GM12878 (cell line): ENCODE results near the gene FHL3. TPM values are rescaled to one million over a fixed set of nuclear protein-coding genes. Genes with fewer than 3 reads are reported as not detected.

Experiments
- ATAC-seq: fragments of 200-7000 bp; cut with Tn5 transposase; 3 replicates; pipeline ENCODE4 v1.9.1; 2020; ENCODE audit warnings: mild to moderate bottlenecking, moderate library complexity
- BruUV-seq: library from RNA; stranded (reverse); fragments of 400-500 nt; replicated peaks from 2 replicates; lab custom pipeline; 2021; lab: Mats Ljungman, UMichigan
- CTCF ChIA-PET: fragments of 300-600 bp; sonication (Branson Sonifier 250); formaldehyde crosslinking; extraction: SDS; loops from one replicate; lab custom pipeline; 2021; ENCODE audit warnings: inconsistent platforms; lab: Yijun Ruan, JAX
- POLR2A ChIA-PET: fragments of 350-600 bp; formaldehyde crosslinking; extraction: SDS; loops from one replicate; lab custom pipeline; 2021; ENCODE audit warnings: inconsistent platforms; lab: Charles Lee
- RAD21 ChIA-PET: fragments of 300-600 bp; sonication (Branson Sonifier 250); formaldehyde crosslinking; loops from one replicate; lab custom pipeline; 2023; ENCODE audit warnings: antibody characterized with exemption; ENCODE audit not compliant: unreplicated experiment; lab: Charles Lee
- SMC1A ChIA-PET: fragments of 300-600 bp; sonication (Branson Sonifier 250); formaldehyde crosslinking; loops from one replicate; lab custom pipeline; 2023; ENCODE audit not compliant: unreplicated experiment, uncharacterized antibody; lab: Charles Lee
- DNase-seq: peaks from one replicate; pipeline ENCODE4 v3.0.0-alpha.2; 2011; ENCODE audit warnings: low read depth, low spot score
- FAIRE-seq: peaks from 3 replicates; lab custom pipeline; 2011; peaks lifted over from hg19 to GRCh38; lab: Jason Lieb, UNC
- H2AFZ ChIP-seq: 2 replicates; pipeline ENCODE4 v1.6.0; 2011; ENCODE audit warnings: low read depth, low read length, control low read depth; ENCODE audit not compliant: control insufficient read depth
- H3K27ac ChIP-seq: 2 replicates; pipeline ENCODE4 v1.5.1; 2011; ENCODE audit warnings: control low read depth; ENCODE audit not compliant: control insufficient read depth, insufficient read depth
- H3K27me3 ChIP-seq, 2 experiments: replicated peaks in 1 of 2; 2 replicates each; pipeline versions ENCODE4 v1.6.0 to v1.6.1; 2011; ENCODE audit warnings: low read length in 1 of 2; ENCODE audit not compliant: control insufficient read depth in 2 of 2, insufficient read depth in 2 of 2
- H3K36me3 ChIP-seq, 2 experiments: 2 replicates each; pipeline ENCODE4 v1.5.1; 2011; ENCODE audit warnings: low read length in 1 of 2; ENCODE audit not compliant: control insufficient read depth in 2 of 2, insufficient read depth in 2 of 2
- H3K4me1 ChIP-seq: 2 replicates; pipeline ENCODE4 v1.6.1; 2011; ENCODE audit warnings: mild to moderate bottlenecking, low read length, moderate library complexity, mixed read lengths; ENCODE audit not compliant: control insufficient read depth, insufficient read depth
- H3K4me2 ChIP-seq: 2 replicates; pipeline ENCODE4 v1.6.0; 2011; ENCODE audit warnings: control low read depth; ENCODE audit not compliant: control insufficient read depth, insufficient read depth
- H3K4me3 ChIP-seq: fragments of 200-600 bp; sonication (generic); 2 replicates; pipeline ENCODE4 v1.5.1; 2016
- H3K79me2 ChIP-seq: 2 replicates; pipeline ENCODE4 v1.6.0; 2011; ENCODE audit warnings: low read length; ENCODE audit not compliant: control insufficient read depth, insufficient read depth
- H3K9ac ChIP-seq: 2 replicates; pipeline ENCODE4 v1.8.0; 2011; ENCODE audit warnings: low read length, control low read depth, mixed read lengths; ENCODE audit not compliant: control insufficient read depth, insufficient read depth
- H3K9me3 ChIP-seq: replicated peaks from 3 replicates; pipeline ENCODE4 v1.5.1; 2011; ENCODE audit warnings: mild to moderate bottlenecking, low read length; ENCODE audit not compliant: control insufficient read depth, insufficient read depth
- H4K20me1 ChIP-seq: 2 replicates; pipeline ENCODE4 v1.6.0; 2011; ENCODE audit not compliant: control insufficient read depth, insufficient read depth
- BACH1 ChIP-seq: fragments of 450-650 bp; IDR thresholded peaks from 2 replicates; pipeline ENCODE4 v1.6.1; 2017; ENCODE audit warnings: mild to moderate bottlenecking, borderline replicate concordance
- BCL11A ChIP-seq: IDR thresholded peaks from 2 replicates; pipeline ENCODE4 v1.6.1; 2011; ENCODE audit warnings: low read depth, low read length
- CBX5 ChIP-seq: sonication (generic); IDR thresholded peaks from 2 replicates; pipeline ENCODE4 v1.6.1; 2016; ENCODE audit warnings: low read depth, moderate library complexity, mild to moderate bottlenecking, inconsistent platforms
- NFYA ChIP-seq: IDR thresholded peaks from 2 replicates; pipeline ENCODE4 v1.6.1; 2011; ENCODE audit warnings: low read depth, mild to moderate bottlenecking, low read length, improper control_type of control experiment, borderline replicate concordance
- POLR2A ChIP-seq: IDR thresholded peaks from 2 replicates; pipeline ENCODE4 v1.6.1; 2011; ENCODE audit warnings: low read depth, mild to moderate bottlenecking, low read length
- POLR2AphosphoS5 ChIP-seq: IDR thresholded peaks from 2 replicates; pipeline ENCODE4 v1.6.1; 2011; ENCODE audit warnings: mild to moderate bottlenecking, low read length, inconsistent platforms
- RELA ChIP-seq: fragments of 450-650 bp; IDR thresholded peaks from 2 replicates; pipeline ENCODE4 v1.8.0; 2014; ENCODE audit warnings: borderline replicate concordance; ENCODE audit not compliant: partially characterized antibody
- RELB ChIP-seq: fragments of 450-650 bp; IDR thresholded peaks from 2 replicates; pipeline ENCODE4 v1.6.1; 2017; ENCODE audit warnings: low read depth, mild to moderate bottlenecking, moderate library complexity
- SMAD5 ChIP-seq: IDR thresholded peaks from 2 replicates; pipeline ENCODE4 v1.6.1; 2016; ENCODE audit warnings: antibody characterized with exemption, low read depth
- TBL1XR1 ChIP-seq: IDR thresholded peaks from 2 replicates; pipeline ENCODE4 v1.6.1; 2012; ENCODE audit warnings: low read depth, low read length, improper control_type of control experiment
- WGBS: methylation state at CpG from one replicate; pipeline ENCODE4 v1.1.6; 2016; ENCODE audit warnings: low lambda C conversion rate; ENCODE audit not compliant: insufficient replicate concordance, insufficient coverage; ENCODE audit errors: missing lambda C conversion rate; 5-methylcytosine and 5-hydroxymethylcytosine counted together
- in situ Hi-C: fragments of 300-500 bp; cut with MboI; formaldehyde crosslinking; loops from 9 replicates; pipeline ENCODE4 v1.14.3; 2018; ENCODE audit warnings: mixed read lengths
- intact Hi-C: fragments of 100-400 bp; cut with micrococcal nuclease; formaldehyde crosslinking; loops from one replicate; pipeline ENCODE4 v1.14.2; 2022; ENCODE audit not compliant: unreplicated experiment
- polyA plus RNA-seq, 11 experiments: library from polyadenylated mRNA; depleted of rRNA in 4 of 11; unstranded in 6 of 11; stranded (reverse) in 5 of 11; fragments of >200 nt; fragmentation: Nextera tagmentation in 4 of 11; fragmentation: Illumina TruSeq in 1 of 11; extraction: Ambion mirVana in 4 of 11; extraction: Trizol in 1 of 11; gene quantifications; 1 replicate in 1 of 11; 2 replicates in 10 of 11; pipeline versions ENCODE4 v1.2.1 to v1.2.3, GENCODE V29; 2011 to 2016; ENCODE audit warnings: inconsistent platforms in 2 of 11, missing spikeins in 2 of 11, low read depth in 1 of 11
- total RNA-seq, 4 experiments: library from RNA; depleted of rRNA in 3 of 4; stranded (reverse); fragments of >200 nt in 3 of 4; fragmentation: Illumina TruSeq in 1 of 4; extraction: Trizol in 1 of 4; gene quantifications; 2 replicates each; pipeline versions ENCODE4 v1.2.1 to v1.2.3, GENCODE V29; 2013 to 2021
- TF ChIP-seq, protein P1 (sequence below): IDR thresholded peaks from 2 replicates; pipeline ENCODE4 v1.6.1; 2012; ENCODE audit warnings: mild to moderate bottlenecking, low read depth, low read length

Gene FHL3
- total and polyA plus RNA-seq, 10 of the 15 experiments (the other 5 are each of a cell fraction or from before 2014, with no cell fraction given) = 0.26 to 13.9 (median 7.9) TPM

DNA sequence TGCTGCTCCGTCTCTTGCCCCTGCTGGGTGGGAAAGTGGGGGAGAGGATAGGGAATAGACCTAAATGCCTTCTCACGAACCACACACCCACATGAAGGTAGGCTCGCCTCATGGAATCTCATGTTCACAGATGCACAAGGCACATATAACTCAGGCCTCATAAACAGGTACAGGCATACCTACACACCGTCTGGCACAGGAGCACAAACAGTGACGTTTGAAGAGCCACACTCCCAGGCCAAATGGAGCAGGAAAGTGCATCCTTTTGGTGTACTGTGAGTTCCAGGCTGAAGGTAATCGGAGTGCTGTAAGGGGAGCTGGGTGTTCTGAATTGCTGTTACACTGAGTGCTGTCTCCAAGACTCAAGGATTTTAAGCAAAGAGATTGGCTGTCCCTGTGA lies 20.4 kb upstream of the FHL3 start:
- DNase-seq (no peak), FAIRE-seq (no peak), ATAC-seq (no peak)
- H3K27ac ChIP-seq = no peak overlapping the region
- intact Hi-C loops (loop anchor here (1.0 to 5.0 kb wide), 3 partner anchors 47 to 562 kb away; no protein-coding TSS in a partner anchor), in situ Hi-C loops (loop anchor here (5.0 to 25.0 kb wide), 2 partner anchors 562 to 792 kb away; no protein-coding TSS in a partner anchor)
- ChIA-PET RAD21 (interaction anchor here (1.2 to 7.3 kb wide), 5 partner anchors 26 to 502 kb away, joined by 3 to 173 read pairs (median 14); no protein-coding TSS in a partner anchor), SMC1A (interaction anchor here (0.9 to 7.1 kb wide), 9 partner anchors 12 to 806 kb away, joined by 3 to 77 read pairs (median 8); no protein-coding TSS in a partner anchor), CTCF (interaction anchor here (0.6 to 13.9 kb wide), 11 partner anchors 10 to 809 kb away, joined by 3 to 252 read pairs (median 5); partner anchors contain the start of gene UTP11), POLR2A (interaction anchor here (4.9 kb wide), 1 partner anchor 27 kb away, joined by 32 read pairs; no protein-coding TSS in a partner anchor)
- H2AFZ ChIP-seq = no peak overlapping the region
- H3K4me3 ChIP-seq = no peak overlapping the region
- no peaks in the 10 kb centered on the region for H3K79me2 ChIP-seq
- peaks cover 43% of the 10 kb centered on the region for H3K4me1 ChIP-seq
- no peaks in the 10 kb centered on the region for H3K27me3 ChIP-seq
- H3K9me3 ChIP-seq = no peaks in the 10 kb centered on the region
- BruUV-seq = no TSS peak
- no peak overlapping the region for H3K4me2 ChIP-seq
- H4K20me1 ChIP-seq = no peaks in the 10 kb centered on the region
- WGBS = 79% methylated on average over 6 of the region's 6 CpGs
- peaks cover 6 to 17% of the 10 kb centered on the region in 2 experiments for H3K36me3 ChIP-seq
- TF ChIP-seq POLR2A (peak; percentile 36), NFYA (no peak), CBX5 (no peak), POLR2AphosphoS5 (0 out of 2 replicates have a peak, but pooled peaks have one; percentile 27)
- H3K9ac ChIP-seq = no peak overlapping the region

- no peaks in the 10 kb centered on the region for H3K79me2 ChIP-seq
- H3K27me3 ChIP-seq = no peaks in the 10 kb centered on the region
- H3K4me2 ChIP-seq = no peak overlapping the region
- no TSS peak for BruUV-seq
- 95% methylated on average over 2 of the region's 2 CpGs for WGBS
- ChIA-PET SMC1A (interaction anchor here (0.9 to 7.1 kb wide), 8 partner anchors 11 to 447 kb away, joined by 3 to 77 read pairs (median 6); no protein-coding TSS in a partner anchor), POLR2A (interaction anchor here (0.6 kb wide), 2 partner anchors 20 to 70 kb away, joined by 3 read pairs; no protein-coding TSS in a partner anchor), CTCF (interaction anchor here (0.6 to 13.9 kb wide), 12 partner anchors 12 to 810 kb away, joined by 3 to 252 read pairs (median 3); no protein-coding TSS in a partner anchor), RAD21 (interaction anchor here (1.3 to 7.3 kb wide), 3 partner anchors 25 to 478 kb away, joined by 3 to 173 read pairs (median 4); no protein-coding TSS in a partner anchor)
- no peak overlapping the region for H3K27ac ChIP-seq
- intact Hi-C loops = loop anchor here (5.0 kb wide), 1 partner anchor 562 kb away; no protein-coding TSS in a partner anchor
- H3K4me1 ChIP-seq = peaks cover 39% of the 10 kb centered on the region
- no peak for ATAC-seq
- in situ Hi-C loops = loop anchor here (5.0 to 25.0 kb wide), 2 partner anchors 562 to 792 kb away; no protein-coding TSS in a partner anchor
- FAIRE-seq = no peak
- no peak overlapping the region for H2AFZ ChIP-seq
- H3K9ac ChIP-seq = no peak overlapping the region
- DNase-seq = no peak
- no peaks in the 10 kb centered on the region for H3K9me3 ChIP-seq
- no peaks in the 10 kb centered on the region for H4K20me1 ChIP-seq
- peaks cover 6 to 17% of the 10 kb centered on the region in 2 experiments for H3K36me3 ChIP-seq
- no peak overlapping the region for H3K4me3 ChIP-seq
- TF ChIP-seq RELB (no peak), BACH1 (no peak), RELA (no peak), CBX5 (no peak), SMAD5 (no peak), TBL1XR1 (no peak), BCL11A (no peak)
- TF ChIP-seq, protein P1, sequence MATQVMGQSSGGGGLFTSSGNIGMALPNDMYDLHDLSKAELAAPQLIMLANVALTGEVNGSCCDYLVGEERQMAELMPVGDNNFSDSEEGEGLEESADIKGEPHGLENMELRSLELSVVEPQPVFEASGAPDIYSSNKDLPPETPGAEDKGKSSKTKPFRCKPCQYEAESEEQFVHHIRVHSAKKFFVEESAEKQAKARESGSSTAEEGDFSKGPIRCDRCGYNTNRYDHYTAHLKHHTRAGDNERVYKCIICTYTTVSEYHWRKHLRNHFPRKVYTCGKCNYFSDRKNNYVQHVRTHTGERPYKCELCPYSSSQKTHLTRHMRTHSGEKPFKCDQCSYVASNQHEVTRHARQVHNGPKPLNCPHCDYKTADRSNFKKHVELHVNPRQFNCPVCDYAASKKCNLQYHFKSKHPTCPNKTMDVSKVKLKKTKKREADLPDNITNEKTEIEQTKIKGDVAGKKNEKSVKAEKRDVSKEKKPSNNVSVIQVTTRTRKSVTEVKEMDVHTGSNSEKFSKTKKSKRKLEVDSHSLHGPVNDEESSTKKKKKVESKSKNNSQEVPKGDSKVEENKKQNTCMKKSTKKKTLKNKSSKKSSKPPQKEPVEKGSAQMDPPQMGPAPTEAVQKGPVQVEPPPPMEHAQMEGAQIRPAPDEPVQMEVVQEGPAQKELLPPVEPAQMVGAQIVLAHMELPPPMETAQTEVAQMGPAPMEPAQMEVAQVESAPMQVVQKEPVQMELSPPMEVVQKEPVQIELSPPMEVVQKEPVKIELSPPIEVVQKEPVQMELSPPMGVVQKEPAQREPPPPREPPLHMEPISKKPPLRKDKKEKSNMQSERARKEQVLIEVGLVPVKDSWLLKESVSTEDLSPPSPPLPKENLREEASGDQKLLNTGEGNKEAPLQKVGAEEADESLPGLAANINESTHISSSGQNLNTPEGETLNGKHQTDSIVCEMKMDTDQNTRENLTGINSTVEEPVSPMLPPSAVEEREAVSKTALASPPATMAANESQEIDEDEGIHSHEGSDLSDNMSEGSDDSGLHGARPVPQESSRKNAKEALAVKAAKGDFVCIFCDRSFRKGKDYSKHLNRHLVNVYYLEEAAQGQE = no peak
These were observed 19.9 kb upstream of the FHL3 start for GRCh38 chr1:38025233-38025632.
